ENCODE data around the gene CENPT.

The CENPT gene

GRCh38 chr16:67796099-67796718 lies 51.3 kb downstream of the CENPT start:
- in situ Hi-C loops (cut with MboI; ENCODE audit: low pct_unique_long_range_greater_than_20kb, low sequenced_read_pairs, unreplicated experiment): no loop called here
- TF ChIP-seq, protein P1, sequence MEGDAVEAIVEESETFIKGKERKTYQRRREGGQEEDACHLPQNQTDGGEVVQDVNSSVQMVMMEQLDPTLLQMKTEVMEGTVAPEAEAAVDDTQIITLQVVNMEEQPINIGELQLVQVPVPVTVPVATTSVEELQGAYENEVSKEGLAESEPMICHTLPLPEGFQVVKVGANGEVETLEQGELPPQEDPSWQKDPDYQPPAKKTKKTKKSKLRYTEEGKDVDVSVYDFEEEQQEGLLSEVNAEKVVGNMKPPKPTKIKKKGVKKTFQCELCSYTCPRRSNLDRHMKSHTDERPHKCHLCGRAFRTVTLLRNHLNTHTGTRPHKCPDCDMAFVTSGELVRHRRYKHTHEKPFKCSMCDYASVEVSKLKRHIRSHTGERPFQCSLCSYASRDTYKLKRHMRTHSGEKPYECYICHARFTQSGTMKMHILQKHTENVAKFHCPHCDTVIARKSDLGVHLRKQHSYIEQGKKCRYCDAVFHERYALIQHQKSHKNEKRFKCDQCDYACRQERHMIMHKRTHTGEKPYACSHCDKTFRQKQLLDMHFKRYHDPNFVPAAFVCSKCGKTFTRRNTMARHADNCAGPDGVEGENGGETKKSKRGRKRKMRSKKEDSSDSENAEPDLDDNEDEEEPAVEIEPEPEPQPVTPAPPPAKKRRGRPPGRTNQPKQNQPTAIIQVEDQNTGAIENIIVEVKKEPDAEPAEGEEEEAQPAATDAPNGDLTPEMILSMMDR (IDR thresholded peaks at IDR 0.05; ENCODE audit: extremely low read depth, insufficient read depth, missing control alignments): no peak
- DNase-seq (ENCODE audit: low spot score): no peak

DNA sequence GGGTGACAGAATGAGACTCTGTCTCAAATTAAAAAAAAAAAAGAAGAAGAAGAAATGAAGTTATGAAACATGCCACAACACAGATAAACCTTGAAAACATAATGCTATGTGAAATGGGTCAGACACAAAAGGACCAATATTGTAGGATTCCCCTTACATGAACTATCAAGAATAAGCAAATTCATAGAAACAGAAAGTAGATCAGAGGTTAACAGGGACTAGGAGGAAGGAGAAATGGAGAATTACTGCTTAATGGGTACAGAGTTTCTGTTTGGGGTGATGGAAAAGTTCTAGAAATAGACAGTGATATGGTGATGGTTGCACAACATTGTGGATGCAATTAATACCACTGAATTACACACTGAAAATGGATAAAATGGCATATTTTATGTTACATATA lies 57.4 kb downstream of the CENPT start:
- TF ChIP-seq, protein P1 (IDR thresholded peaks at IDR 0.05; ENCODE audit: extremely low read depth, insufficient read depth, missing control alignments): no peak
- no peak for DNase-seq (ENCODE audit: low spot score)
- in situ Hi-C loops (cut with MboI; ENCODE audit: low pct_unique_long_range_greater_than_20kb, low sequenced_read_pairs, unreplicated experiment): no loop called here

GRCh38 chr16:67786491-67786890 lies 61.0 kb downstream of the CENPT start:
- TF ChIP-seq, protein P1 (IDR thresholded peaks at IDR 0.05; ENCODE audit: extremely low read depth, insufficient read depth, missing control alignments): no peak
- in situ Hi-C loops (cut with MboI; ENCODE audit: low pct_unique_long_range_greater_than_20kb, low sequenced_read_pairs, unreplicated experiment): no loop called here
- DNase-seq (ENCODE audit: low spot score): no peak

- DNase-seq (ENCODE audit: low spot score): no peak
- in situ Hi-C loops (cut with MboI; ENCODE audit: low pct_unique_long_range_greater_than_20kb, low sequenced_read_pairs, unreplicated experiment): no loop called here
- TF ChIP-seq, protein P1 (IDR thresholded peaks at IDR 0.05; ENCODE audit: extremely low read depth, insufficient read depth, missing control alignments): no peak
These were observed 64.2 kb downstream of the CENPT start for GRCh38 chr16:67783353-67783725.

DNA sequence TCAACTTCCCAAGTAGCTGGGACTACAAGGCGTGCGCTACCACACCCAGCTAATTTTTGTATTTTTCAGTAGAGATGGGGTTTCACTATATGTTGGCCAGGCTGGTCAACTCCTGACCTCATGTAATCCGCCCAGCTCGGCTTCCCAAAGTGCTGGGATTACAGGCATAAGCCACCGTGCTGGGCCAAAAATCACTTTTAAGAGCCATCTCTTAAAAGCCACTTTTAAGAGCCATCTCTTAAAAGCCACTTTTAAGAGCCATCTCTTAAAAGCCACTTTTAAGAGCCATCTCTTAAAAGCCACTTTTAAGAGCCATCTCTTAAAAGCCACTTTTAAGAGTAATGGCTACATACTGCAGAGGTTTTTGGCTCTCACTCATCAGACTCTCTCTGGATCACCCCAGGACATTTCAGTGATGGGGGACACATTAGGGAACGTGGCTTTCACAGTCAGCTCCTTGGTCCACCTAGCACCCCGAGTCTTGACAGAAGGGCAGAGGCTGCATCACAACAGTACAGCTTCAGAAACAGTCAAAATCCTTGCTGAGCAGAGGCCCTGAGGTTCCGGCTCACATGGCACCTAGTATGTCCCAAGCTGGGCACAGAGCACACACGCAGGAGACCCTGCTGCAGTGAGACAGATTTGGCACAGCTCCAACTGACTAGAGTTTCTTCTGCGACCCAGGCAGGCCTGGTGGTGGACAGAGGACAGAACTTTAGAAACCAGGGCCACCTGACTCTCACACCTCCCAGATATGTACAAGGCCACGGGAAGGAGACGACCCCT lies 64.7 kb downstream of the CENPT start:
- TF ChIP-seq, protein P1 (IDR thresholded peaks at IDR 0.05; ENCODE audit: extremely low read depth, insufficient read depth, missing control alignments): no peak
- in situ Hi-C loops (cut with MboI; ENCODE audit: low pct_unique_long_range_greater_than_20kb, low sequenced_read_pairs, unreplicated experiment): no loop called here
- no peak for DNase-seq (ENCODE audit: low spot score)

- TF ChIP-seq, protein P1 (IDR thresholded peaks at IDR 0.05; ENCODE audit: extremely low read depth, insufficient read depth, missing control alignments): no peak
- in situ Hi-C loops (cut with MboI; ENCODE audit: low pct_unique_long_range_greater_than_20kb, low sequenced_read_pairs, unreplicated experiment): no loop called here
- no peak for DNase-seq (ENCODE audit: low spot score)
These were observed 66.0 kb downstream of the CENPT start for GRCh38 chr16:67781565-67781921.
